GM18867 (cell line): ENCODE data around the gene AREL1.

Experiments used
- ATAC-seq: cut with Tn5 transposase; IDR thresholded peaks from one replicate; pipeline ENCODE4 v1.9.1; 2021; ENCODE audit warnings: mild to moderate bottlenecking, moderate library complexity; ENCODE audit not compliant: unreplicated experiment

The AREL1 gene

GRCh38 chr14:74702293-74702692 is 10.6 kb downstream of the AREL1 start:
- ATAC-seq = no peak

- no peak for ATAC-seq
Measured at GRCh38 chr14:74698465-74698864, 14.4 kb downstream of the AREL1 start.

GRCh38 chr14:74697976-74698375 is 14.9 kb downstream of the AREL1 start:
- ATAC-seq = no peak

- no peak for ATAC-seq
Measured at GRCh38 chr14:74697543-74697942, 15.3 kb downstream of the AREL1 start.

- no peak for ATAC-seq
Measured at GRCh38 chr14:74697011-74697410, 15.9 kb downstream of the AREL1 start.

- no peak for ATAC-seq
Measured at GRCh38 chr14:74695406-74695805, 17.5 kb downstream of the AREL1 start.

GRCh38 chr14:74693191-74693590 is 19.7 kb downstream of the AREL1 start:
- ATAC-seq = no peak

- no peak for ATAC-seq
Measured at GRCh38 chr14:74691456-74691855, 21.4 kb downstream of the AREL1 start.

- ATAC-seq = no peak
Measured at GRCh38 chr14:74685921-74686678, 26.8 kb downstream of the AREL1 start.

- ATAC-seq = no peak
Measured at GRCh38 chr14:74685056-74685455, 27.8 kb downstream of the AREL1 start.

- no peak for ATAC-seq
Measured at GRCh38 chr14:74684434-74684833, 28.4 kb downstream of the AREL1 start.

GRCh38 chr14:74683406-74683805 is 29.5 kb downstream of the AREL1 start:
- no peak for ATAC-seq

GRCh38 chr14:74682169-74682952 is 30.5 kb downstream of the AREL1 start:
- ATAC-seq = no peak

- ATAC-seq = no peak
Measured at GRCh38 chr14:74675219-74675618, 37.7 kb downstream of the AREL1 start.

- no peak for ATAC-seq
Measured at GRCh38 chr14:74673768-74674167, 39.1 kb downstream of the AREL1 start.

- no peak for ATAC-seq
Measured at GRCh38 chr14:74671789-74672188, 41.1 kb downstream of the AREL1 start.

GRCh38 chr14:74670726-74671411 is 42.0 kb downstream of the AREL1 start:
- ATAC-seq = no peak

- no peak for ATAC-seq
Measured at GRCh38 chr14:74669846-74670245, 43.0 kb downstream of the AREL1 start.

GRCh38 chr14:74669256-74669655 is 43.6 kb downstream of the AREL1 start:
- ATAC-seq = no peak

- ATAC-seq = no peak
Measured at GRCh38 chr14:74667758-74668157, 45.1 kb downstream of the AREL1 start.

GRCh38 chr14:74664717-74665116 is 48.2 kb downstream of the AREL1 start:
- ATAC-seq = no peak

- no peak for ATAC-seq
Measured at GRCh38 chr14:74663884-74664283, 49.0 kb downstream of the AREL1 start.
